ENCODE results near the gene MAD1L1. TPM values are rescaled to one million over a fixed set of nuclear protein-coding genes. Genes with fewer than 3 reads are reported as not detected.

Gene MAD1L1
- total RNA-seq, 1 experiment from 2014 or later, result 46.7 TPM

DNA sequence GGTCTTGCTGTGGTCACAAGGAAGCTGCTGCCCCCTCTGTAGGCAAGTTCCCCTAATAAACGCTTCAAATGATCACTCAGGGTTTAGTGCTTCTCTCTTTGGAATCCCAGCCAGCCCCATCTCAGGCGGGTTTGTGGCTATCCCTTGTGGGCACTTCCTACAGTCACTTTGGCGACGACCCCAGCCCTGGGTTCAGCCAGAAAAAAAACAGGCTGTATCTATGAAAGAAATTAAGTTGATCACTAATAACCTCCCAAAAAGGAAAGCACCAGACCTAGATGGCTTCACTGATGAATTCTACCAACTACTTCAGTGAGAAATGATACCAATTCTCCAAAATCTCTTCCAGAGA is 208.2 kb downstream of the MAD1L1 start:
- intact Hi-C loops (cut with micrococcal nuclease; ENCODE audit: unreplicated experiment), result no loop called here
- H3K36me3 ChIP-seq (ENCODE audit: insufficient read depth, low read length, poor library complexity, severe bottlenecking), result no peaks in the 10 kb centered on the region
- DNase-seq (ENCODE audit: low spot score), result no peak
- no peak overlapping the region for H3K27ac ChIP-seq (ENCODE audit: low read depth, low read length, poor library complexity, severe bottlenecking)
- TF ChIP-seq, protein P1, sequence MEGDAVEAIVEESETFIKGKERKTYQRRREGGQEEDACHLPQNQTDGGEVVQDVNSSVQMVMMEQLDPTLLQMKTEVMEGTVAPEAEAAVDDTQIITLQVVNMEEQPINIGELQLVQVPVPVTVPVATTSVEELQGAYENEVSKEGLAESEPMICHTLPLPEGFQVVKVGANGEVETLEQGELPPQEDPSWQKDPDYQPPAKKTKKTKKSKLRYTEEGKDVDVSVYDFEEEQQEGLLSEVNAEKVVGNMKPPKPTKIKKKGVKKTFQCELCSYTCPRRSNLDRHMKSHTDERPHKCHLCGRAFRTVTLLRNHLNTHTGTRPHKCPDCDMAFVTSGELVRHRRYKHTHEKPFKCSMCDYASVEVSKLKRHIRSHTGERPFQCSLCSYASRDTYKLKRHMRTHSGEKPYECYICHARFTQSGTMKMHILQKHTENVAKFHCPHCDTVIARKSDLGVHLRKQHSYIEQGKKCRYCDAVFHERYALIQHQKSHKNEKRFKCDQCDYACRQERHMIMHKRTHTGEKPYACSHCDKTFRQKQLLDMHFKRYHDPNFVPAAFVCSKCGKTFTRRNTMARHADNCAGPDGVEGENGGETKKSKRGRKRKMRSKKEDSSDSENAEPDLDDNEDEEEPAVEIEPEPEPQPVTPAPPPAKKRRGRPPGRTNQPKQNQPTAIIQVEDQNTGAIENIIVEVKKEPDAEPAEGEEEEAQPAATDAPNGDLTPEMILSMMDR (conservative IDR thresholded peaks at IDR 0.05; ENCODE audit: low read depth, low read length), result no peak
- TF ChIP-seq EZH2 (IDR thresholded peaks at IDR 0.05; ENCODE audit: borderline replicate concordance, low read depth, low read length, poor library complexity, severe bottlenecking), result no peak
- no TSS peak for BruUV-seq (replicated peaks)
- peaks cover 36% of the 10 kb centered on the region for H3K9me3 ChIP-seq (ENCODE audit: low read depth, low read length, poor library complexity, severe bottlenecking)
- H3K4me1 ChIP-seq (ENCODE audit: insufficient read depth, low read length, poor library complexity, severe bottlenecking), result peaks cover 3% of the 10 kb centered on the region
- CTCF ChIA-PET, result no interaction called here
- POLR2A ChIA-PET (ENCODE audit: low non-redundant PET), result no interaction called here
- no peak overlapping the region for H3K4me3 ChIP-seq (ENCODE audit: low read depth, low read length, poor library complexity, severe bottlenecking)
- no peaks in the 10 kb centered on the region for H3K27me3 ChIP-seq (replicated peaks; ENCODE audit: insufficient read depth, low read depth, low read length, poor library complexity)

DNA sequence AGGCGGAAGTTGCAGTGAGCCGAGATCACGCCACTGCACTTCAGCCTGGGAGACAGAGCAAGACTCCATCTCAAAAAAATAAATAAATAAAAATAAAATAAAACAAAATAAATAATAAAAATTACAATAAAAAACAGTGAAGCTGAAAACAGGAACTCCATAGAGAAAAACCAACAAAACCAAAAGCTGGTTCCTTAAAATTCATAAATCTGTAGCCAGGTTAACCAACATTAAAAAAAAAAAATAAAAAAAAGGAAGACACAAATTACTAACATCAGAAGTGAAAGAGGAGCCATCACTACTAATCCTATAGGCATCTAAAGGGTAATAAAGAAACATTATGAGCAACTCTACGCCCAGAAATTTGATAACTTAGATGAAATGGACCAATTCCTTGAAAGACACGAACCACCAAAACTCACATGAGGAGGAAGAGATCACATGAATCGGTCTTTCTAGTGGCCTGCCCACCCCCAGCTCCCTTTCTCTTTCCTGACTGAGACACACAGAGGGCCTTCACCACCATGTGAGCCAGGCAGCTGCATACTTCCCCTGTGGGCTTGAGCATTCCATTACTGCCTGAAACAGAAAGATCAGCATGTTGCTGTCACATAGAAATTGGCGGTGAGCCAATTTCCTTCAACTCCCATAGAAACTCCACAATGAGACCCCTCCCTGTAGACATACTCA is 208.7 kb downstream of the MAD1L1 start:
- H3K36me3 ChIP-seq (ENCODE audit: insufficient read depth, low read length, poor library complexity, severe bottlenecking), result no peaks in the 10 kb centered on the region
- intact Hi-C loops (cut with micrococcal nuclease; ENCODE audit: unreplicated experiment), result no loop called here
- TF ChIP-seq, protein P1 (conservative IDR thresholded peaks at IDR 0.05; ENCODE audit: low read depth, low read length), result no peak
- TF ChIP-seq EZH2 (IDR thresholded peaks at IDR 0.05; ENCODE audit: borderline replicate concordance, low read depth, low read length, poor library complexity, severe bottlenecking), result no peak
- no TSS peak for BruUV-seq (replicated peaks)
- no peak overlapping the region for H3K4me3 ChIP-seq (ENCODE audit: low read depth, low read length, poor library complexity, severe bottlenecking)
- no peak overlapping the region for H3K27ac ChIP-seq (ENCODE audit: low read depth, low read length, poor library complexity, severe bottlenecking)
- POLR2A ChIA-PET (ENCODE audit: low non-redundant PET), result no interaction called here
- H3K27me3 ChIP-seq (replicated peaks; ENCODE audit: insufficient read depth, low read depth, low read length, poor library complexity), result no peaks in the 10 kb centered on the region
- no peak for DNase-seq (ENCODE audit: low spot score)
- peaks cover 8% of the 10 kb centered on the region for H3K4me1 ChIP-seq (ENCODE audit: insufficient read depth, low read length, poor library complexity, severe bottlenecking)
- H3K9me3 ChIP-seq (ENCODE audit: low read depth, low read length, poor library complexity, severe bottlenecking), result peaks cover 32% of the 10 kb centered on the region
- CTCF ChIA-PET, result no interaction called here

DNA sequence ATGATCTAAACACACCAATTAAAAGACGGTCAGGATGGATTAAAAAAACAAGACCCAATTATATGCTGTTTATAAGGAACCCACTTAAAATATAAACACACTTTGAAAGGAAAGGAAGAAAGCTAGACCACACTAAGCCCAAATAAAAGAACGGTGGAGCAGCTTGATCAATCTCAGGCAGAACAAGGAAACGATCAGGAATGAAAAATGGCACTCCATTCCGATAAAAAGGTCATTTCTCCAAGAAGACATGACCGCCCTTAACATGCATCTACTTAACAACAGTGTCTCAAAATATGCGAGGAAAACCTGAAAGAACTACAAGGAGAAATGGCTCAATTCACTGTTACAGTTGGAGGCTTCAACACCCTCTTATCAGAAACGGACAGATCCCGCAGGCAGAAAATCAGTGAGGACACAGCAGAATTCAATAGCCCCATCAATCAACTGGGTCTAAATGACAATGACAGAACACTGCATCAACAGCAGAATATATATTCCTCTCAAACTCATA is 210.0 kb downstream of the MAD1L1 start:
- POLR2A ChIA-PET (ENCODE audit: low non-redundant PET), result no interaction called here
- Histone ChIP-seq H3K27me3 (replicated peaks; ENCODE audit: insufficient read depth, low read depth, low read length, poor library complexity) (no peaks in the 10 kb centered on the region), H3K9me3 (ENCODE audit: low read depth, low read length, poor library complexity, severe bottlenecking) (peaks cover 24% of the 10 kb centered on the region), H3K4me3 (ENCODE audit: low read depth, low read length, poor library complexity, severe bottlenecking) (no peak overlapping the region), H3K27ac (ENCODE audit: low read depth, low read length, poor library complexity, severe bottlenecking) (no peak overlapping the region), H3K4me1 (ENCODE audit: insufficient read depth, low read length, poor library complexity, severe bottlenecking) (peaks cover 18% of the 10 kb centered on the region), H3K36me3 (ENCODE audit: insufficient read depth, low read length, poor library complexity, severe bottlenecking) (no peaks in the 10 kb centered on the region)
- intact Hi-C loops (cut with micrococcal nuclease; ENCODE audit: unreplicated experiment), result no loop called here
- BruUV-seq (replicated peaks), result no TSS peak
- no peak for TF ChIP-seq EZH2 (IDR thresholded peaks at IDR 0.05; ENCODE audit: borderline replicate concordance, low read depth, low read length, poor library complexity, severe bottlenecking)
- no peak for DNase-seq (ENCODE audit: low spot score)
- CTCF ChIA-PET, result no interaction called here

DNA sequence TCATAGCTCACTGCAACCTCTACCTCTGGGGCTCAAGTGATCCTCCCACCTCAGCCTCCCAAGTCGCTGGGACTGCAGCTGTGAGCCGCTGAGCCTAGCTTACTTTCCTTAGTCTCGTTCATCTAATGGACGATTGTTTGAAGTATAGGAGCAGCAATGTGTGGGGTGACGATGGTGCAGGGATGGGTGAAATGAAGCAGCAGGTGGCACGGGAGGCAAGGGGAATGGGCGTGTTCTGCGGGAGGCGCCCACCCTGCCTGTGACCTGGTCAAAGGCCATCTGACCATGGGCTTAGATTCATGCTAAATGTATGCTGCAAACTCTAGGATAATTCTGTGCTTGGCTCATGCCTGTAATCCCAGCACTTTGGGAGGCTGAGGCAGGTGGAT is 210.7 kb downstream of the MAD1L1 start:
- no peaks in the 10 kb centered on the region for H3K27me3 ChIP-seq (replicated peaks; ENCODE audit: insufficient read depth, low read depth, low read length, poor library complexity)
- no peaks in the 10 kb centered on the region for H3K36me3 ChIP-seq (ENCODE audit: insufficient read depth, low read length, poor library complexity, severe bottlenecking)
- H3K9me3 ChIP-seq (ENCODE audit: low read depth, low read length, poor library complexity, severe bottlenecking), result peaks cover 24% of the 10 kb centered on the region
- TF ChIP-seq, protein P1 (conservative IDR thresholded peaks at IDR 0.05; ENCODE audit: low read depth, low read length), result no peak
- no peak for TF ChIP-seq EZH2 (IDR thresholded peaks at IDR 0.05; ENCODE audit: borderline replicate concordance, low read depth, low read length, poor library complexity, severe bottlenecking)
- ChIA-PET CTCF (no interaction called here), POLR2A (ENCODE audit: low non-redundant PET) (no interaction called here)
- DNase-seq (ENCODE audit: low spot score), result no peak
- BruUV-seq (replicated peaks), result no TSS peak
- H3K4me3 ChIP-seq (ENCODE audit: low read depth, low read length, poor library complexity, severe bottlenecking), result no peak overlapping the region
- intact Hi-C loops (cut with micrococcal nuclease; ENCODE audit: unreplicated experiment), result no loop called here
- H3K27ac ChIP-seq (ENCODE audit: low read depth, low read length, poor library complexity, severe bottlenecking), result no peak overlapping the region
- H3K4me1 ChIP-seq (ENCODE audit: insufficient read depth, low read length, poor library complexity, severe bottlenecking), result peaks cover 18% of the 10 kb centered on the region
